Hepatocyte (in vitro differentiated cells): Measurements from ENCODE around the gene DUSP14. TPM values are rescaled to one million over a fixed set of nuclear protein-coding genes. Genes with fewer than 3 reads are reported as not detected.
"Not testable (repeated sequence)": the region's sequence is repeated elsewhere in the genome, so short reads cannot be mapped to it uniquely, and the experiment has no call there.

Experiments used
- DNase-seq: peaks from one replicate; pipeline ENCODE4 v3.0.0-alpha.2; 2016; ENCODE audit warnings: low spot score
- H2AFZ ChIP-seq: fragments of 200-600 bp; sonication (generic); 2 replicates; pipeline ENCODE4 v1.6.0; 2016; ENCODE audit warnings: antibody characterized with exemption, mild to moderate bottlenecking
- H3K27ac ChIP-seq: fragments of 200-600 bp; sonication (generic); 2 replicates; pipeline ENCODE4 v1.5.1; 2016; ENCODE audit warnings: mild to moderate bottlenecking
- H3K27me3 ChIP-seq: fragments of 200-600 bp; sonication (generic); 2 replicates; pipeline ENCODE4 v1.6.1; 2016
- H3K36me3 ChIP-seq: fragments of 200-600 bp; sonication (generic); replicated peaks from 2 replicates; pipeline ENCODE4 v1.5.1; 2016; ENCODE audit warnings: low read depth; ENCODE audit not compliant: insufficient read depth
- H3K4me1 ChIP-seq: fragments of 200-600 bp; sonication (generic); 2 replicates; pipeline ENCODE4 v1.5.1; 2016; ENCODE audit warnings: mild to moderate bottlenecking, moderate library complexity; ENCODE audit not compliant: insufficient read depth
- H3K4me2 ChIP-seq: fragments of 200-600 bp; sonication (generic); 2 replicates; pipeline ENCODE4 v1.6.0; 2016
- H3K4me3 ChIP-seq: fragments of 200-600 bp; sonication (generic); 2 replicates; pipeline ENCODE4 v1.5.1; 2016; ENCODE audit warnings: mild to moderate bottlenecking
- H3K79me2 ChIP-seq: fragments of 200-600 bp; sonication (generic); 2 replicates; pipeline ENCODE4 v1.6.0; 2017; ENCODE audit warnings: mild to moderate bottlenecking
- H3K9me2 ChIP-seq: fragments of 200-600 bp; sonication (generic); replicated peaks from 2 replicates; pipeline ENCODE4 v1.6.0; 2017; ENCODE audit warnings: mild to moderate bottlenecking; ENCODE audit not compliant: insufficient read depth
- H3K9me3 ChIP-seq: fragments of 200-600 bp; sonication (generic); 2 replicates; pipeline ENCODE4 v1.5.1; 2016; ENCODE audit warnings: low read depth, mild to moderate bottlenecking
- H4K20me1 ChIP-seq: fragments of 200-600 bp; sonication (generic); 2 replicates; pipeline ENCODE4 v1.6.0; 2016; ENCODE audit warnings: mild to moderate bottlenecking; ENCODE audit not compliant: insufficient read depth, poor library complexity, severe bottlenecking
- EZH2 ChIP-seq: fragments of 200-600 bp; sonication (generic); IDR thresholded peaks from 2 replicates; pipeline ENCODE4 v1.6.1; 2016; ENCODE audit warnings: antibody characterized with exemption, mild to moderate bottlenecking, borderline replicate concordance
- EZH2phosphoT487 ChIP-seq: fragments of 200-600 bp; sonication (generic); IDR thresholded peaks from one replicate; pipeline ENCODE4 v1.6.1; 2018; ENCODE audit warnings: antibody characterized with exemption, mild to moderate bottlenecking, low read depth, moderate library complexity; ENCODE audit not compliant: unreplicated experiment, severe bottlenecking
- WGBS: methylation state at CpG from one replicate; pipeline ENCODE4 v1.1.6; 2016; ENCODE audit warnings: low lambda C conversion rate; ENCODE audit errors: missing lambda C conversion rate; 5-methylcytosine and 5-hydroxymethylcytosine counted together
- polyA plus RNA-seq: library from polyadenylated mRNA; unstranded; fragments of >200 nt; fragmentation: Nextera tagmentation; extraction: Ambion mirVana; gene quantifications from 2 replicates; pipeline ENCODE4 v1.2.1, GENCODE V29; 2016
- total RNA-seq: library from RNA; depleted of rRNA; stranded (reverse); fragments of >200 nt; gene quantifications from 2 replicates; pipeline ENCODE4 v1.2.3, GENCODE V29; 2014
- TF ChIP-seq, protein P1 (sequence below): fragments of 200-600 bp; sonication (generic); IDR thresholded peaks from 2 replicates; pipeline ENCODE4 v1.5.1; 2016; ENCODE audit warnings: antibody characterized with exemption, mild to moderate bottlenecking; ENCODE audit not compliant: poor library complexity

The DUSP14 gene
- total and polyA plus RNA-seq, 2 experiments from 2014 or later, result 28.8 to 33.3 TPM

GRCh38 chr17:37510056-37510455 lies 20.4 kb downstream of the DUSP14 start:
- TF ChIP-seq, protein P1, sequence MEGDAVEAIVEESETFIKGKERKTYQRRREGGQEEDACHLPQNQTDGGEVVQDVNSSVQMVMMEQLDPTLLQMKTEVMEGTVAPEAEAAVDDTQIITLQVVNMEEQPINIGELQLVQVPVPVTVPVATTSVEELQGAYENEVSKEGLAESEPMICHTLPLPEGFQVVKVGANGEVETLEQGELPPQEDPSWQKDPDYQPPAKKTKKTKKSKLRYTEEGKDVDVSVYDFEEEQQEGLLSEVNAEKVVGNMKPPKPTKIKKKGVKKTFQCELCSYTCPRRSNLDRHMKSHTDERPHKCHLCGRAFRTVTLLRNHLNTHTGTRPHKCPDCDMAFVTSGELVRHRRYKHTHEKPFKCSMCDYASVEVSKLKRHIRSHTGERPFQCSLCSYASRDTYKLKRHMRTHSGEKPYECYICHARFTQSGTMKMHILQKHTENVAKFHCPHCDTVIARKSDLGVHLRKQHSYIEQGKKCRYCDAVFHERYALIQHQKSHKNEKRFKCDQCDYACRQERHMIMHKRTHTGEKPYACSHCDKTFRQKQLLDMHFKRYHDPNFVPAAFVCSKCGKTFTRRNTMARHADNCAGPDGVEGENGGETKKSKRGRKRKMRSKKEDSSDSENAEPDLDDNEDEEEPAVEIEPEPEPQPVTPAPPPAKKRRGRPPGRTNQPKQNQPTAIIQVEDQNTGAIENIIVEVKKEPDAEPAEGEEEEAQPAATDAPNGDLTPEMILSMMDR, result no peak
- no peak for TF ChIP-seq EZH2
- DNase-seq, result no peak
- H4K20me1 ChIP-seq, result no peaks in the 10 kb centered on the region
- H3K9me2 ChIP-seq, result no peaks in the 10 kb centered on the region
- H3K27ac ChIP-seq, result no peak overlapping the region
- no peaks in the 10 kb centered on the region for H3K27me3 ChIP-seq
- no peaks in the 10 kb centered on the region for H3K4me1 ChIP-seq
- H3K9me3 ChIP-seq, result no peaks in the 10 kb centered on the region
- peaks cover 31% of the 10 kb centered on the region for H3K79me2 ChIP-seq
- H3K36me3 ChIP-seq, result no peaks in the 10 kb centered on the region
- 94% methylated on average over 16 of the region's 17 CpGs for WGBS
- no peak overlapping the region for H3K4me3 ChIP-seq
- no peak overlapping the region for H2AFZ ChIP-seq
- no peak overlapping the region for H3K4me2 ChIP-seq

- DNase-seq, H3K9me2 ChIP-seq, H3K4me1 ChIP-seq, H3K4me3 ChIP-seq, H3K9me3 ChIP-seq, H3K36me3 ChIP-seq, H3K4me2 ChIP-seq, H4K20me1 ChIP-seq, H3K27me3 ChIP-seq, H2AFZ ChIP-seq, H3K27ac ChIP-seq: not testable (repeated sequence)
- WGBS, result 100% methylated on average over 1 of the region's 1 CpG
- peaks cover 16% of the 10 kb centered on the region for H3K79me2 ChIP-seq
Measured at GRCh38 chr17:37511642-37512041, 22.0 kb downstream of the DUSP14 start.

GRCh38 chr17:37512442-37513068 lies 22.9 kb downstream of the DUSP14 start:
- H3K9me3 ChIP-seq, result no peaks in the 10 kb centered on the region
- H3K79me2 ChIP-seq, result peaks cover 10% of the 10 kb centered on the region
- H3K9me2 ChIP-seq, result no peaks in the 10 kb centered on the region
- H3K27ac ChIP-seq, result no peak overlapping the region
- no peak overlapping the region for H3K4me3 ChIP-seq
- H3K27me3 ChIP-seq, result no peaks in the 10 kb centered on the region
- H3K4me2 ChIP-seq, result no peak overlapping the region
- no peaks in the 10 kb centered on the region for H4K20me1 ChIP-seq
- no peaks in the 10 kb centered on the region for H3K36me3 ChIP-seq
- TF ChIP-seq, protein P1, result no peak
- no peak for TF ChIP-seq EZH2
- WGBS, result 82% methylated on average over 24 of the region's 24 CpGs
- DNase-seq, result no peak
- H3K4me1 ChIP-seq, result no peaks in the 10 kb centered on the region
- no peak overlapping the region for H2AFZ ChIP-seq

DNA sequence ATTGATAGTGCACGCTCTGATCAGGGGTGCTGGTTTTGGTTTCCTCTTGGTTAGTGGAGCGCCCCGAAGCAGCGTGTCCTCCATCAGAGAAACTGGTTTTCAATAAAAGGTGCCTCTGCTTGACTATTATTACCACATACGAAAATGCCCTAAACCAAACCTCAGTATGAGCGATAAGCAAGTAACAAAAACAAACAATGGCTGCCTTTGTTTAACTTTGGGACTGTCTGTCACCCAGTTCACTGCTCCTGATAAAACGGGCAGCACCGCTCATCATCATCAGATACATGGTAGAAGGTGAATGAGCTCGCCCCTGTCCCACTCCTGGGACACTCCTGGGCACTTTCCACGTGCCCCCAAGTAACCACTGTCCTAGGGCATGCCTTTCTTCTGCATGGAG lies 24.0 kb downstream of the DUSP14 start:
- no peaks in the 10 kb centered on the region for H3K9me2 ChIP-seq
- peaks cover 3% of the 10 kb centered on the region for H3K79me2 ChIP-seq
- 86% methylated on average over 10 of the region's 10 CpGs for WGBS
- H3K36me3 ChIP-seq, result no peaks in the 10 kb centered on the region
- H3K4me1 ChIP-seq, result no peaks in the 10 kb centered on the region
- H3K4me3 ChIP-seq, result no peak overlapping the region
- H3K27ac ChIP-seq, result no peak overlapping the region
- H2AFZ ChIP-seq, result no peak overlapping the region
- no peaks in the 10 kb centered on the region for H3K9me3 ChIP-seq
- no peak overlapping the region for H3K4me2 ChIP-seq
- no peak for DNase-seq
- no peaks in the 10 kb centered on the region for H3K27me3 ChIP-seq
- H4K20me1 ChIP-seq, result no peaks in the 10 kb centered on the region
- no peak for TF ChIP-seq EZH2
- TF ChIP-seq, protein P1, result no peak
- TF ChIP-seq EZH2phosphoT487, result no peak
